HG03103 (cell line): Measurements from ENCODE around the gene TRMT1.
A peak's percentile ranks its signal among the peaks of the same experiment; 100 is the strongest.
"Not testable (repeated sequence)": the region's sequence is repeated elsewhere in the genome, so short reads cannot be mapped to it uniquely, and the experiment has no call there.

ENCODE experiments used
- ATAC-seq: cut with Tn5 transposase; IDR thresholded peaks from one replicate; pipeline ENCODE4 v1.9.1; 2021; ENCODE audit warnings: low read depth; ENCODE audit not compliant: unreplicated experiment

Gene TRMT1

GRCh38 chr19:13116282-13117175, at the start of gene TRMT1:
Gene TRMT1, minus strand, starts transcription at chr19:13116740. Its CDS starts 341 bp downstream, at chr19:13116399.
- ATAC-seq: no peak

GRCh38 chr19:13166151-13166550, 49.6 kb upstream of the TRMT1 start:
- not testable (repeated sequence) for ATAC-seq

- ATAC-seq: no peak
Measured at GRCh38 chr19:13165162-13165997, 48.8 kb upstream of the TRMT1 start.

- no peak for ATAC-seq
Measured at GRCh38 chr19:13164343-13165161, 48.0 kb upstream of the TRMT1 start.

- no peak for ATAC-seq
Measured at GRCh38 chr19:13163609-13164342, 47.2 kb upstream of the TRMT1 start.

GRCh38 chr19:13162724-13163608, 46.4 kb upstream of the TRMT1 start:
- ATAC-seq: peak; percentile 42

GRCh38 chr19:13160557-13160956, 44.0 kb upstream of the TRMT1 start:
- no peak for ATAC-seq

- ATAC-seq: no peak
Measured at GRCh38 chr19:13159713-13160112, 43.2 kb upstream of the TRMT1 start.

GRCh38 chr19:13155472-13156359, 39.2 kb upstream of the TRMT1 start:
- ATAC-seq: no peak

- ATAC-seq: no peak
Measured at GRCh38 chr19:13154911-13155471, 38.5 kb upstream of the TRMT1 start.

GRCh38 chr19:13154241-13154778, 37.8 kb upstream of the TRMT1 start:
- no peak for ATAC-seq

GRCh38 chr19:13153569-13154240, 37.2 kb upstream of the TRMT1 start:
- no peak for ATAC-seq

- no peak for ATAC-seq
Measured at GRCh38 chr19:13152974-13153568, 36.5 kb upstream of the TRMT1 start.

- no peak for ATAC-seq
Measured at GRCh38 chr19:13152356-13152973, 35.9 kb upstream of the TRMT1 start.

GRCh38 chr19:13151605-13152355, 35.2 kb upstream of the TRMT1 start:
- ATAC-seq: no peak
